Measurements from ENCODE around the gene LIX1L.

The LIX1L gene

GRCh38 chr1:145985129-145985501, 27.3 kb upstream of the LIX1L start:
- DNase-seq, result peak; percentile 11

- DNase-seq, result peak; percentile 38
Observed at GRCh38 chr1:145983960-145984830, 26.4 kb upstream of the LIX1L start.

GRCh38 chr1:145983206-145983675, 25.4 kb upstream of the LIX1L start:
- peak; percentile 13 for DNase-seq

- DNase-seq, result no peak
Observed at GRCh38 chr1:145982010-145982723, 24.4 kb upstream of the LIX1L start.

- DNase-seq, result no peak
Observed at GRCh38 chr1:145980457-145980994, 22.7 kb upstream of the LIX1L start.

- DNase-seq, result no peak
Observed at GRCh38 chr1:145979746-145980456, 22.1 kb upstream of the LIX1L start.

GRCh38 chr1:145978854-145979745, 21.3 kb upstream of the LIX1L start:
- peak; percentile 68 for DNase-seq

GRCh38 chr1:145978471-145978853, 20.6 kb upstream of the LIX1L start:
- no peak for DNase-seq

- DNase-seq, result peak; percentile 63
Observed at GRCh38 chr1:145977486-145978470, 20.0 kb upstream of the LIX1L start.

GRCh38 chr1:145977016-145977415, 19.2 kb upstream of the LIX1L start:
- DNase-seq, result no peak

- DNase-seq, result no peak
Observed at GRCh38 chr1:145975216-145975615, 17.4 kb upstream of the LIX1L start.

- DNase-seq, result no peak
Observed at GRCh38 chr1:145974721-145975120, 16.9 kb upstream of the LIX1L start.

GRCh38 chr1:145972580-145972979, 14.8 kb upstream of the LIX1L start:
- no peak for DNase-seq

GRCh38 chr1:145967288-145967687, 9.5 kb upstream of the LIX1L start:
- no peak for DNase-seq

GRCh38 chr1:145965119-145965744, 7.4 kb upstream of the LIX1L start:
- no peak for DNase-seq

- peak; percentile 88 for DNase-seq
Observed at GRCh38 chr1:145964328-145965118, 6.7 kb upstream of the LIX1L start, which contains the start of the genes ANKRD34A and POLR3GL. ANKRD34A (minus strand) TSS chr1:145964575; CDS start chr1:145961759, 2,816 bp downstream. POLR3GL (plus strand) TSS chr1:145964690; CDS start chr1:145974866, 10,176 bp downstream.

GRCh38 chr1:145963265-145964019, 5.6 kb upstream of the LIX1L start:
- no peak for DNase-seq
